Left lobe of liver (tissue), 2 donors: ENCODE results near the gene DTX4. TPM values are rescaled to one million over a fixed set of nuclear protein-coding genes. Genes with fewer than 3 reads are reported as not detected.
"Not testable (repeated sequence)": the region's sequence is repeated elsewhere in the genome, so short reads cannot be mapped to it uniquely, and the experiment has no call there.

ENCODE experiments used
- ATAC-seq: fragments of 200-7000 bp; cut with Tn5 transposase; one replicate; pipeline ENCODE4 v1.9.1; 2020; ENCODE audit warnings: mild to moderate bottlenecking, moderate library complexity
- DNase-seq: peaks from one replicate; pipeline ENCODE4 v3.0.0-alpha.2; 2020; ENCODE audit warnings: low spot score
- total RNA-seq: library from RNA; stranded (reverse); gene quantifications from one replicate; pipeline ENCODE4 v1.2.1, GENCODE V29; 2021
- donor health status: DM: no; HTN: no; CAD: no; lungs with moderate emphysema.
- donor health status: DM: no; HTN: yes; CAD: no.

The DTX4 gene
- 19.9 TPM for total RNA-seq

GRCh38 chr11:59171508-59172322 lies at the start of gene DTX4:
TSS of gene DTX4 (plus strand) at chr11:59172132. CDS start at chr11:59172596, 464 bp downstream.
- DNase-seq: peak; percentile 92
- ATAC-seq: peak; percentile 77

DNA sequence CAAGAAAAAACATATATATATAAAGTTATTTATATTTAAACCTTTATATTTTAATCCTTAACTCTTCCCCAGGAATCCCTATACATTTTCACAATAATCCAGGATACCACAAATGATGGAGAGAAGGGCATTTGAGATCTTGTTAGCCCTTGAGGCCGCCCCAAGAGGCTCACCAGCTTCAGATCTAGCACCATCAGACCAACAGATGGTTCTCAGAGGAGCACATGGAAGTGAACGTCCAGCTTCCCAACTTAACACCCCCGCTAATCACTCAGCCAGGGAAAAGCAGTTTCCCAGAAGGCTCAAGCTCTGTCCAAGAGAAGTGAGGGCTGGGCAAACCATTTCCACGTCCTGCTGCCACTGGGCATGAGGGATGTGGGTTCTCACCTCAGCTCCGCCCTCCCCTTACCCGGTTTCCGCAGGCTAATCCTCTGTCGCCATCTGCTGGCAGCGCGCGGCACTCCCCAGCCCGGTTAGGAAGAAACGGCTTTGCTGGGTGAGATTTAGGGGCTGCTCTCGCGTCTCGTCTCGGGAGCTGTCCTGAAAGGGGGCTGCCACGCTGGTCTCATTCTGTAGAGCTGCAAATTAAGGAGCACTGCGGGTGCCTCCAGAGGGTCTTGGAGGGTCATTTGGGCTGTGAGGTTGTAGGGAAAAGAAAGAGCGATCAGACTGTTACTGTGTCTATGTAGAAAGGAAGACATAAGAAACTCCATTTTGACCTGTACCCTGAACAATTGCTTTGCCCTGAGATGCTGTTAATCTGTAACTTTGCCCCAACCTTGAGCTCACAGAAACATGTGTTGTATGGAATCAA lies 36.1 kb upstream of the DTX4 start:
- ATAC-seq (peak; percentile 100), DNase-seq (peak; percentile 74)

GRCh38 chr11:59136551-59136950 lies 35.4 kb upstream of the DTX4 start:
- not testable (repeated sequence) for ATAC-seq, DNase-seq

DNA sequence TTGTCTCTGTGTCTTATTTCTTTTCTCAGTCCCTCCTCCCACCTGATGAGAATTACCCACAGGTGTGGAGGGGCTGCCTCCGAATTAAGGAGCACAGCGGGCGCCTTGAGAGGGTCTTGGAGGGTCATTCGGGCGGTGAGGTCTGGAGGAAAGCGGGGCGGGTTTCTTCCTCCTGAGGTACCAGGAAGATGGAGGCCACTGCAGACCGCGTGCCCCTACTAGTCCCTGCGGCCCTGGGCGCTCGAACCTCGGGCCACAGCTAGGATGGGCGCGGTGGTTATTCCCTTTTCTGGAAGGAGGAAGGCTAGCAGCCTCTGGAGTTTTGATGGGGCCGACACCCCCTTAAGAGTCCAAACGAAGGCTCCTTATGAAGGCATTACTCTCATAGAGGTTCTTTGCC lies 34.7 kb upstream of the DTX4 start:
- ATAC-seq (no peak), DNase-seq (no peak)

GRCh38 chr11:59138643-59139042 lies 33.3 kb upstream of the DTX4 start:
- no peak for DNase-seq
- no peak for ATAC-seq

GRCh38 chr11:59141191-59141590 lies 30.7 kb upstream of the DTX4 start:
- DNase-seq (no peak), ATAC-seq (no peak)

DNA sequence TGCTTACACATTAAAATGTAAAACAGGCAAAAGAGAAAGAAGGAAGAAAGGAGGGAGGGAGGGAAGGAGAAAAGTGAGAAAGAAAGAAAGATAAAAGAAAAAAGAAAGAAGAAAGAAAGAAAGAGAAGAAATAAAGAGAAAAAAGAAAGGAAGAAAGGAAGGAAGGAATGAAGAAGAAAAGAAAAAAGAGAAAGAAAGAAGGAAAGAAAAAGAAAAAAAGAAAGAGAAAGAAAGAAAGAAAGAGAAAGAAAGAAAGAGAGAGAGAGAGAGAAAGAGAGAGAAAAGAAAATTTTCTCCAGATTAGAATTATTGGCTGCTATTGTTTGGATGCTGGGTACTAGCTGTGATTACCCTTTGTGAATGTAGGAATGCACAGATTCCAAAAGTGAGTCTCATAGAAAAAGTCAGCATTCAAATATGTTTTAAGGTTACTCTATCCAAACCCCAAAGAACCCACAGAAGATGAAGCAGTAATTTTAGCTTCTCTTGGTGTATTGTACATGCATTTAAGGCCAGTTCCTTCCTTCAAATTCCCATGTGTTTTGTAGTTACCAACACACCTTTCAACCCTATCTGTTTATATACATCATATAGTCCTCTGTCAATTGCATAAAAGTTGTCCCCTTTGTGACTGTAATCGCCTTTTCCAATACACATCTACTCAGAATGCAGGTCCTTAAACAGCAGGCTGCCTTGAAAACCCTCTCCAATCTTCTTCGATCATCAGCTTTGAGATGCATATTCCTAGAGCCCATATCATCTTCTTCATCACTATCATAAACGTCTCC lies 30.1 kb upstream of the DTX4 start:
- ATAC-seq (no peak), DNase-seq (no peak)

GRCh38 chr11:59142530-59143507 lies 29.1 kb upstream of the DTX4 start, which contains the start of gene FAM111A:
TSS of gene FAM111A (plus strand) at chr11:59142856. CDS start at chr11:59148873, 6,017 bp downstream.
- ATAC-seq: peak; percentile 93
- peak; percentile 91 for DNase-seq

DNA sequence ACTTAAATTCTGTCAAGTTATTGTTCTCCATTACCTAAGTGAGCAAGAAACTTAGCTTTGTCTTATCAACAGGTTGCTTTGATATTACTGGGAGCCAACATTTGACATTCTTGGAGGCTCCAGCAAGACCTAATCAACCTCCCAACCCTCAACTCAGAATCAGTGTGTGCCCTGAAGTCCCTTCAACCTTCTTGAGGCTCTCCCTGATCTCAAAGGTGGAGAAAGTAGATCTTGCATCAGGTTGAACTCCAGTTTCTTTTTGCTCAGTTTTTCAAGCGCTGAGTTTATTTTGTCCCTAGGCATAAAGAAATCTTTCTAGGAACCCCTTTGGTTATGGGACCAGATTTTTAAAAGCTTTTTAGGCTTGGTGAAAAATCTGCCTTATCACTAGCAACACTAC lies 27.8 kb upstream of the DTX4 start:
- no peak for ATAC-seq
- no peak for DNase-seq

- ATAC-seq (peak; percentile 73), DNase-seq (peak; percentile 74)
These were observed 27.2 kb upstream of the DTX4 start for GRCh38 chr11:59144579-59145345.

DNA sequence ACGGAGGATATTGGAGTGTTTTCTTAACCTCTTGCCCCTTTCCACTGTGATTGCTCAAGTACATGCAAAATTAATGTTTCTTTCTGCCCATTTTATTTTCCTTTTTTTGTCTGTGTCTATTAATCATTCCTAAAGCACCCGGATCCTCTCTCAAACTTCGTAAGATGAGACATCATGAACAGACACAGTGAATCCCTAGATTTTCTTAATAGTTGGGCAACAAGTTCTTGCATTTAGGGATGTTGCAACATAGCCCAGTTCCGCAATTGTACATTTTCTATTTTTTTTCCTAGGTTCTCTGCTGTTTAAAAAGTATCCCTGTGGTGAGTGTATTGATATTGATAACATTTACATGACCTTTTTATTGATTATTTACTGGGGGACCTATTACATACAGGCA lies 26.4 kb upstream of the DTX4 start:
- ATAC-seq: no peak
- no peak for DNase-seq

DNA sequence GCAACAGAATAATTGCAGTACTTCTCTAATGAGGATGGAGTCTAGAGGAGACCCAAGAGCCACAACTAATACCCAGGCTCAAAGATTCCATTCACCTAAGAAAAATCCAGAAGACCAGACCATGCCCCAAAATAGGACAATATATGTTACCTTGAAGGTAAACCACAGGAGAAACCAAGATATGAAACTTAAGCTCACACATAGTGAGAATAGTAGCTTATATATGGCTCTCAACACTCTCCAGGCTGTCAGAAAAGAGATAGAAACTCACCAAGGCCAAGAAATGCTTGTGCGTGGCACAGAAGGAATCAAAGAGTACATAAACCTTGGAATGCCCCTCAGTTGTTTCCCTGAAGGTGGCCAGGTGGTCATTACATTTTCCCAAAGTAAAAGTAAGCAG lies 20.2 kb upstream of the DTX4 start:
- DNase-seq (no peak), ATAC-seq (no peak)

- no peak for DNase-seq
- no peak for ATAC-seq
These were observed 19.5 kb upstream of the DTX4 start for GRCh38 chr11:59152312-59152951.

GRCh38 chr11:59154610-59155009 lies 17.3 kb upstream of the DTX4 start:
- ATAC-seq: no peak

GRCh38 chr11:59157433-59157832 lies 14.5 kb upstream of the DTX4 start:
- ATAC-seq: no peak
- DNase-seq: no peak

More at GRCh38 chr11:59154610-59155009, 17.3 kb upstream of the DTX4 start:
- no peak for DNase-seq

GRCh38 chr11:59158206-59159068 lies 13.5 kb upstream of the DTX4 start:
- ATAC-seq (peak; percentile 99), DNase-seq (no peak)

- ATAC-seq: no peak
These were observed 7.9 kb upstream of the DTX4 start for GRCh38 chr11:59164028-59164427.

More at GRCh38 chr11:59164028-59164427, 7.9 kb upstream of the DTX4 start:
- no peak for DNase-seq
